ENCODE data around the gene C6orf132.

- TF ChIP-seq EZH2 (IDR thresholded peaks at IDR 0.05; ENCODE audit: insufficient read depth, low read length) = no peak
- TF ChIP-seq CTCF (IDR thresholded peaks at IDR 0.05; ENCODE audit: insufficient read depth, low read depth, low read length) = no peak
Observed at GRCh38 chr6:42152024-42152423, 9.6 kb upstream of the C6orf132 start.

Measured in astrocyte (in vitro differentiated cells and primary cell).